IPS-15b (cell line): Measurements from ENCODE around the gene NKAIN4.

Experiments used
- H3K27me3 ChIP-seq: one replicate; pipeline ENCODE4 v1.6.1; 2013; ENCODE audit warnings: low read length; ENCODE audit not compliant: control insufficient read depth, insufficient read depth
- H3K36me3 ChIP-seq: one replicate; pipeline ENCODE4 v1.6.1; 2013; ENCODE audit warnings: low read length; ENCODE audit not compliant: control insufficient read depth, insufficient read depth
- H3K4me1 ChIP-seq: one replicate; pipeline ENCODE4 v1.6.1; 2013; ENCODE audit warnings: mild to moderate bottlenecking, low read length; ENCODE audit not compliant: control insufficient read depth, insufficient read depth
- H3K4me3 ChIP-seq: one replicate; pipeline ENCODE4 v1.5.1; 2013; ENCODE audit warnings: low read depth, low read length
- H3K9ac ChIP-seq: one replicate; pipeline ENCODE4 v1.6.1; 2013; ENCODE audit warnings: low read depth, mild to moderate bottlenecking, low read length
- H3K9me3 ChIP-seq: one replicate; pipeline ENCODE4 v1.6.1; 2013; ENCODE audit warnings: mild to moderate bottlenecking, low read length; ENCODE audit not compliant: control insufficient read depth, insufficient read depth

NKAIN4 gene

DNA sequence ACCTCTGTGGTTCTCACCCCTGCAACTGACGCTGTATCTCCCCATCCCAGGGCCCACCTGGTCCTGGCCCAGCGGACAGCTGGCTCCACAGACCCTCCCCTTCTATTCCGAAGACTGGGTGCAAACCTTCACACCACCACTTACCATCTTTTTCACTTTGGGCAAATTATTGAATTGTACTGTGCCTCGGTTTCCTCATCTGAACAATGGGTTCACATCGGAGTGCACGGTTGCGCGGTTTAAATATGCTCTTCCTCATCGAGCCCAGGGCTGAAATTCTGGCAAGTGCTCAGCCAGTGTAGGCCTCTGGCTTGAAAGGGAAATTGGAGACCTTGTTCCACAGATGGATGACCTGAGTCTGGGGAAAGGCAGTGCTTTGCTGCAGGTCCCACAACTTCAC, 15.5 kb upstream of the NKAIN4 start:
- Histone ChIP-seq H3K4me3 (no peak overlapping the region), H3K9ac (no peak overlapping the region), H3K4me1 (no peaks in the 10 kb centered on the region), H3K9me3 (no peaks in the 10 kb centered on the region), H3K27me3 (no peaks in the 10 kb centered on the region), H3K36me3 (no peaks in the 10 kb centered on the region)

- H3K9me3 ChIP-seq = no peaks in the 10 kb centered on the region
- peak overlapping the region; percentile 24 for H3K9ac ChIP-seq
- no peaks in the 10 kb centered on the region for H3K4me1 ChIP-seq
- no peaks in the 10 kb centered on the region for H3K36me3 ChIP-seq
- H3K4me3 ChIP-seq = no peak overlapping the region
- no peaks in the 10 kb centered on the region for H3K27me3 ChIP-seq
Observed at GRCh38 chr20:63268671-63269439, 14.6 kb upstream of the NKAIN4 start.

DNA sequence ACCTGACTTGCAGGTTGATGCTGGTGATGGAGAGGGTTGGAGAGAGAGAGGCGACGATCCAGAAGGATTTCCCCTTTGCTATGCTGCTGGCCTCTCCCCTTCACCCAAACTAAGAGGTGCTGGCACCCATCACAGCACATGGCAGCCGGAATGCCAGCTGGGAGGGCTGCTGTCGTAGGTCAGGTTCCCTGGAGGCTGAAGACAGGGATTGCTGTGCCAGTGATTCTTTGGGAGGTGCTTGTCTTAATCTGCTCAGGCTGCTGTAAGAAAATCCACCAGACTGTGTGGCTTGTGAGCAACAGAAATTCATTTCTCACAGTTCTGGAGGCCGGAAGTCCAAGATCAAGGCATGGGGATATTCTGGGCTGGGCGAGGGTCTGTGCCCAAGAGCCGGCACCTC, 14.0 kb upstream of the NKAIN4 start:
- no peaks in the 10 kb centered on the region for H3K36me3 ChIP-seq
- H3K4me1 ChIP-seq = no peaks in the 10 kb centered on the region
- no peaks in the 10 kb centered on the region for H3K9me3 ChIP-seq
- H3K9ac ChIP-seq = no peak overlapping the region
- no peak overlapping the region for H3K4me3 ChIP-seq
- no peaks in the 10 kb centered on the region for H3K27me3 ChIP-seq

GRCh38 chr20:63267691-63268090, 13.4 kb upstream of the NKAIN4 start:
- Histone ChIP-seq H3K9me3 (no peaks in the 10 kb centered on the region), H3K4me1 (no peaks in the 10 kb centered on the region), H3K4me3 (no peak overlapping the region), H3K9ac (no peak overlapping the region), H3K27me3 (no peaks in the 10 kb centered on the region), H3K36me3 (no peaks in the 10 kb centered on the region)

- no peak overlapping the region for H3K9ac ChIP-seq
- no peaks in the 10 kb centered on the region for H3K27me3 ChIP-seq
- no peaks in the 10 kb centered on the region for H3K36me3 ChIP-seq
- no peaks in the 10 kb centered on the region for H3K9me3 ChIP-seq
- H3K4me1 ChIP-seq = no peaks in the 10 kb centered on the region
- H3K4me3 ChIP-seq = no peak overlapping the region
Observed at GRCh38 chr20:63265891-63266515, 11.7 kb upstream of the NKAIN4 start.

DNA sequence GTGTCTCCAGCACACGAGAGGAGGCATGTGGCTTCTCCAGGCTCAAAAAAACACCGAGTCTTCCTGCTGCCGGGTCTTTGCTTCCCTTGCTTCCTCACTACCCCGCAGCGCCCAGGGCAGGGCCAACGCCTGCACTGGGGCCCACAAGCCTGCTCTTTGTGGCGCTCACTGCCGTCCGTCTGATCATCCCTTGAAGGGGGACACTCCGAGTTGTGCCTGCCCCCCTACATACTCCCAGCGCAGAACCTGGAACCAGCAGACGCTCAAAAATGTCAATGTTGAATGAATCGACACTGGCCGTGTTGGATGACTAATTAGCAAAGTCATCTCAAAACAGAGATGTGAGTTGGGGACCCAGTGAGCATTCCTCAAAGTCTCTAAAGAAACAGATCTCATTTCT, 10.3 kb upstream of the NKAIN4 start:
- Histone ChIP-seq H3K4me3 (no peak overlapping the region), H3K4me1 (no peaks in the 10 kb centered on the region), H3K27me3 (no peaks in the 10 kb centered on the region), H3K9ac (no peak overlapping the region), H3K36me3 (no peaks in the 10 kb centered on the region), H3K9me3 (no peaks in the 10 kb centered on the region)

DNA sequence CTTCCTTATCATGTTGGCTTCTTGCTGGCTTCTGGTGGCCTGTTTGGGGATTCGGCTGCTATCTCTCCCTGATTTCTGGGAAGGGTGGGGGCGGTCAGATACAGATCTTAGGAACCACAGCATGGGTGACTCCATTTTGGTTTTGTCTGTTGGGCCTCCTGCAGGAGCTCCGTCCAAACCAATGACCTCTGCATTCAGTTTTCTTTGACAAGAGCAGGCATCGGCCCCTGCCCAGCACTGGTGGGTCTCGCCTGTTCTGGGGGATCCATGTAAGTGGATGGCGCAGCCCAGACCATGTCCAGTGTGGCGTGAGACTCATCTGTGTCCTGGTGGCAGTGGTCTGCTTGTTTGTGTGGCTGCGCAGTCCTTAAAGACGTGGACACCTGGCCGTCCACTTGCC, 9.7 kb upstream of the NKAIN4 start:
- Histone ChIP-seq H3K4me3 (no peak overlapping the region), H3K4me1 (no peaks in the 10 kb centered on the region), H3K27me3 (no peaks in the 10 kb centered on the region), H3K9ac (no peak overlapping the region), H3K36me3 (no peaks in the 10 kb centered on the region), H3K9me3 (no peaks in the 10 kb centered on the region)

DNA sequence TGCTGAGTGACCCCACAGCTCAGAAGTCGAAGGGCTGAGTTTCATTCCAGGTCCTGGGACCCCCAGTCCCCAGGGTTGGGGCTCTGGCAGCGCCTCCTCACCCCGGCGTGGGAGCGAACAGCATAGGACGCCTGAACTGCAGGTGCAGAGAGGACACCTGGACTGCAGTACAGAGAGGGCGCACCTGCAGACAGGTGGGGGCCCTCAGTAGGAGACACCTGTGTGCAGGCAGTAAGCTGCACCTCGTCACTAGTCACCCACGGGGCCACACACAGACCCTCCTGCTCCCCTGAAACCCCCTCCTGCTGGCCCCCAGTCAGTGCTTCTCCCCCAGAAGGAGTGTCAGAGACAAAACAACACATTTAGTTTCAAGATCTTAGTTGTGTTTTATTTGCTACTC, 8.6 kb upstream of the NKAIN4 start:
- Histone ChIP-seq H3K4me3 (no peak overlapping the region), H3K4me1 (no peaks in the 10 kb centered on the region), H3K9me3 (no peaks in the 10 kb centered on the region), H3K36me3 (no peaks in the 10 kb centered on the region), H3K9ac (no peak overlapping the region), H3K27me3 (no peaks in the 10 kb centered on the region)

DNA sequence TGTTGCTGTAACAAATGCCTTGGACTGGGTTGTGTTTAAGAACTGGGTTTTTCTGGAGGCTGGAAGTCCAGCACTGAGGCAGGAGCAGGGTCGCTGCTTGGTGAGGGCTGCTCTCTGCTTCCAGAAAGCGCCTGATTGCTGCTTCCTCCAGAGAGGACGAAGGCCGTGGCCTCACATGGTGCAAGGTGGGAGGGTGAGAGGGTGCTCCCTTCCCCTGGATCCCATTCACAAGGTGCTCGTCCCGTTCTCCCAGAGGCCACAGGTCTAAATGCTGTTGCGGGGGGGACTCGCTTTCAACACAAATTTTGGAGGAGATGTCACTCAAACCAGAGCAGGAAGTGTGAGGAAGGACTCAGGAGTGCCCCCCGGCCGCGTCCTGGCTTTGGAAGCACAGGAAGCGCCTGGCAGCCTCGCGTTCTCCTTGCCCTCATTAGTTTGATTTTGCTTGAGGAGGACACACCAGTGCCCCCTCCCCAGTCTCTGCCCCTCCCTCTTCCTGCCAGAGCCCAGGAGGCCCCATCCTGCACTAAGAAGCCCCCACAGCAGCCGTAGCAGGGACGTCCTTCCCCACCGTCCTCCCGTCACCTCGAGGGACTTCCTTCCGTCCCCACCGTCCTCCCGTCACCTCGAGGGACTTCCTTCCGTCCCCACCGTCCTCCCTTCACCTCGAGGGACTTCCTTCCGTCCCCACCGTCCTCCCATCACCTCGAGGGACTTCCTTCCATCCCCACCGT, 7.7 kb upstream of the NKAIN4 start:
- no peak overlapping the region for H3K4me3 ChIP-seq
- no peaks in the 10 kb centered on the region for H3K27me3 ChIP-seq
- H3K4me1 ChIP-seq = no peaks in the 10 kb centered on the region
- no peaks in the 10 kb centered on the region for H3K9me3 ChIP-seq
- H3K9ac ChIP-seq = no peak overlapping the region
- no peaks in the 10 kb centered on the region for H3K36me3 ChIP-seq

- no peak overlapping the region for H3K9ac ChIP-seq
- H3K9me3 ChIP-seq = no peaks in the 10 kb centered on the region
- no peaks in the 10 kb centered on the region for H3K4me1 ChIP-seq
- H3K27me3 ChIP-seq = no peaks in the 10 kb centered on the region
- H3K4me3 ChIP-seq = no peak overlapping the region
- no peaks in the 10 kb centered on the region for H3K36me3 ChIP-seq
Observed at GRCh38 chr20:63261060-63261794, 7.0 kb upstream of the NKAIN4 start.

DNA sequence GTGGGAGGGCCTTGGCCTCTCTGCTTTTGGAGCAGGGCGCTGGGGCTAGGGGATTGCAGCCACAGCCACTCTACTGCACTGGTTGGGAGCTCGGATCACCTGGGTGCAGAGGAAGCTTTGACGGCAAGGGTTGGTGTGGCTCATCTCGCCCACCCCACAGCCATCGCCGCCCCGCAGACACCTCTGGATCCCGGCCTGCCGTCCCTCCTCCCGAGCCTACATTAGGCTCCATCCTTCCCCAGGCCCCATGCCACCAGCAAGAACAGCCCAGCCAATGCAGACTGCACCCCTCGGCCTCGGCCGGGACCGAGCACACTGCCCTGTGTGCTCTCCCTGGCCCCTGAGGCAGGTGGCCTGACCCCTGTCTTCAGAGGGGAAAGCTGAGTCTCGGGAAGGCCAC, 6.3 kb upstream of the NKAIN4 start:
- Histone ChIP-seq H3K4me3 (no peak overlapping the region), H3K9ac (no peak overlapping the region), H3K36me3 (no peaks in the 10 kb centered on the region), H3K9me3 (no peaks in the 10 kb centered on the region), H3K27me3 (no peaks in the 10 kb centered on the region), H3K4me1 (peaks cover 3% of the 10 kb centered on the region)
